GM21619 (cell line): ENCODE measurements around the gene USP30.
"Not testable (repeated sequence)": the region's sequence is repeated elsewhere in the genome, so short reads cannot be mapped to it uniquely, and the experiment has no call there.

ENCODE experiments used
- ATAC-seq: cut with Tn5 transposase; IDR thresholded peaks from one replicate; pipeline ENCODE4 v1.9.1; 2021; ENCODE audit not compliant: unreplicated experiment

Gene USP30

GRCh38 chr12:109049794-109050193 is 2.6 kb upstream of the USP30 start:
- not testable (repeated sequence) for ATAC-seq

- ATAC-seq, result no peak
Observed at GRCh38 chr12:109052097-109052413, 321 bp upstream of the USP30 start.

DNA sequence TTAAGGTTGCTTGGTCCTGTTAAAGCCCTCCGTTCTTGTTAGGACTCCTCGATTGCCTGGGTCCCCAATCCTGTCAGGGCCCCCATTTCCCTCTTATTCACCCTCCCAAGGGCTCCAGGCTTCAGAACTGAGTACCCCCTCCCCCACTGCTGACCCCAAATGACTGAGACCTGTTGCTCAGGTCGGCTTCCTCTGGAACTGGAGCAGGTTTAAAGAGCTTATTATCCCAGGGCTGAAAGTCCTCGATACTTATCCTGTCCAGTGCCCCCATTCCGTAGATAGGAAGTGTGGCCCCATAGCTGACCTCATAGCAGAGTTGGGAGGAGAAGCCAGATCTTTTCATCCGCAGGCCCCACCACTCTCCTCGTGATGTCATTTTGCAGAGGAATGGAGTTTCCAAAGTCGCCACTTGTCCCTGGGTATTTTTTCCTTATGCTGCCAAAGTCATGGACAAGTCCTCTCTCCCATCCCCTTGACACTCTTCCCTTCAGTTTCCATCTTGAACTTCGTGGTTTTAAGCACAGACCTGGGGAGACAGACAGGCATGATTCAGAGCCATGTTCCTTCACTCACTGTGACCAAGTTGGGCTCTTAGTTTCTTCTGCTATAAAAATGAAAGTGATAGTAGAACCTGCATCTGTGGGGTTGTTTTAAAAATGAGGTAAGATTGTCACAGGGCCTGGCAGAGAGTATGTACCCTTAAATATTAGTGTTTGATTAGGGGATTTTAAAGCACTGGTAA is 1.2 kb downstream of the USP30 start:
- ATAC-seq, result peak; percentile 56

GRCh38 chr12:109054124-109054513 is 1.7 kb downstream of the USP30 start:
- ATAC-seq, result peak; percentile 1

- ATAC-seq, result no peak
Observed at GRCh38 chr12:109054520-109054919, 2.1 kb downstream of the USP30 start.

DNA sequence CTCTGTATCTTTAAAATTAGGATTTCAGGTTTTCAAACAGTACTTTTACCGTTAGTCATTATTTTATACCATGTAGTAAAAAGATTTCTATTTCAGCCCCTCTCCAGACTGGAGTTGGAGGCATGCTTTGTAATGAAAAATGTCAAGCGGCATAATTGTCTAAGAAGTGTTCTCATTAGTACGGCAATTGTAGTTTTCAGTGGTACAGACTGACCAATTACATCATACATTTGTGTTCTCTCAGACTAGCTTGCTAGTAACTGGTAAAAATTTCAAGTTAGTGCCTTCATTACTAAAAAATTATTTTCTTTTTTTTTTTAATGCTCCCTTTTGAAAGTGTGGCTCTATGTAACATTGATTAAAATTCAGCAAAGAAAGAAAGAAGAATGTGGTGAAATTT is 4.5 kb downstream of the USP30 start:
- ATAC-seq, result no peak

DNA sequence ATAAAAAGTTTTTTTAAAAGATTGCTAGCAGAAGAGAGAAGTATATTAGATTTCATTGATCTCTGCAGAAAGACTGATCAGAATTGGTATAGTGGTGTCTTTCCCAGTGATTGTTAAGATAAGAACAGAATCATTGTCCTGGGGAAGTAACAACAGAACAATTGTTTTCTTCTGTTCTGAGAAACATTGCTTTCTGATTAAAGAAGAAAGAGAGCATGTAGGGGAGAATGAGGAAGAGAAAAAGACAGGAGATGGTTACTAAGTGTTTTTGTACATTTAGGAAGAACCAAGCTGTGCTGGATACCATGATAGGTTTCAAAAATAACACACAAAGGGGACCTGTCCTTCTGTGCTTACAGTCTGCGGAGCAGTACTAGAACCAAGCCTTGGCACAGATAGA is 5.0 kb downstream of the USP30 start:
- no peak for ATAC-seq

DNA sequence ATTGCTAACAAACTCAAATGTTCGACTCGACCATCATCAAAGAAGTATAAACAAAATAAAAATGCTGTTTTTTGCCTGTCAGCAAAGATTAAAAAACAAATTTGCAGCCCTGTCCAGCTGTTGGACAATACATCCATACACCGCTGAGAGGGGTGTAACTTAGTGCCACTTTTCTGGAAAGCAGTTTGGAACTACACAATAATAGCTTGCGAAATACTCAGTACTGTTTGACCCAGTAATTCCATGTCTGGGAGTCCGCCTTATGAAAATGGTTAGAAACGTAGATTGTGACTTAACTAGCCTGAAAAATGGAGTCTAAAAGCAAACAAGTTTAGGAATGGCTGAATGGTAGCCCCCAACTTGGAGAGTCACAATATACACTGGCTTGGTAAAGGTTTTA is 6.4 kb downstream of the USP30 start:
- no peak for ATAC-seq

DNA sequence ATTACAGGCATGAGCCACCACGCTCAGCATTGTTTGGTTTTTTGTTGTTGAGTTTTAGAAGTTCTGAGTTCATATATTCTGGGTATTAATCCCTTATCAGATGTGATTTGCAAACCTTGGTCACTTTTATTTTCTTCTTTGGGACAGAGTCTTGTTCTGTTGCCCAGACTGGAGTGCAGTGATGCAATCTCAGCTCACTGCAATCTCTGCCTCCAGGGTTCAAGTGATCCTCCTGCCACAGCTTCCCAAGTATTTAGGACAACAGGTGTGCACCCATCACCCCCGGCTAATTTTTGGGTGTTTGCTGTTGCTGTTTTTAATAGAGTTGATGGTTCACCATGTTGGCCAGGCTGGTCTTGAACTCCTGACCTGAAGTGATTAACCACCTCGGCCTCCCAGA is 11.8 kb downstream of the USP30 start:
- ATAC-seq, result no peak

DNA sequence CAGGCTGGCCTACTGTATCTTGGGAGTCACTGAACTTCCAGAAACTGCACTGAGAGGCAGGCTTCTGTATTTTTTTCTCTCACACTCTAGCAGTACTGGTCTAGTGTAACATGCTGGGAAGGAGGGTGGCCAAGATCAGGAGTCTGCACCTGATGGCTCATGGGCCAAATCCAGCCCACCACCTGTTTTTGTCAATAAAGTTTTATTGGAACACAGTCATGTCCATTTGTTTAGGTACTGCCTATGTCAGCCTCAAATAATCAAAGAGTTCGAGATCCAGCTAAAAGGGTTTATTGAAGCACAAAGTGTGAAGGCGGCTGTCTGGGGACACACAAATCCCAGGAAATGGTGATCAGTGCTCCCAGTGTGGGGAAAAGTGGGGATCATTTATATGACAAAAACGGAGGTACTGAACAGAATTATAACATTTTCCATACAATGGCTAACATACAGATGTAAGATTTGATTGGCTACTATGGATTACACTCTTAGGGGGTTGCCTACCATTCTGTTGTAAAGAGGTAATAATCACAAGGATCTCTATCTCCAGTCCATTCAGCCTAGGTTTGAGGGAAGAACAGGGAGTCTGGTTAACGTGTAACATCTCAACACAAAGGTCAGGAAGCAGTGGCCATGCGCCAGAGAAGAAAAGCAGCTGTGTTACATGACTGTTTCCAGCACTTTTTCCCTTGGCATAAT is 12.9 kb downstream of the USP30 start:
- no peak for ATAC-seq

DNA sequence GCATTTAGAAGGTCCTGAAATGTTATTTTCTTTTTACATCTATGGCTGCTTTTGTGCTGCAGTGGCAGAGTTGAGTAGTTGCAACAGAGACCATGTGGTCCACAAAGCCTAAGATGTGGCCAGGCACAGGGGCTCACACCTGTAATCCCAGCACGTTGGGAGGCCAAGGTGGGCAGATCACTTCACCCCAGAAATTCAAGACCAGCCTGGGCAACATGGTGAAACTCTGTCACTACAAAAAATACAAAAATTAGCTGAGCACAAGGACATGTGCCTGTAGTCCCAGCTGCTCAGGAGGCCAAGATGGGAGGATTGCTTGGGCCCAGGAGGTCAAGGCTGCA is 13.4 kb downstream of the USP30 start:
- no peak for ATAC-seq

- ATAC-seq, result no peak
Observed at GRCh38 chr12:109069307-109070271, 17.2 kb downstream of the USP30 start.

- no peak for ATAC-seq
Observed at GRCh38 chr12:109074866-109075265, 22.5 kb downstream of the USP30 start.

DNA sequence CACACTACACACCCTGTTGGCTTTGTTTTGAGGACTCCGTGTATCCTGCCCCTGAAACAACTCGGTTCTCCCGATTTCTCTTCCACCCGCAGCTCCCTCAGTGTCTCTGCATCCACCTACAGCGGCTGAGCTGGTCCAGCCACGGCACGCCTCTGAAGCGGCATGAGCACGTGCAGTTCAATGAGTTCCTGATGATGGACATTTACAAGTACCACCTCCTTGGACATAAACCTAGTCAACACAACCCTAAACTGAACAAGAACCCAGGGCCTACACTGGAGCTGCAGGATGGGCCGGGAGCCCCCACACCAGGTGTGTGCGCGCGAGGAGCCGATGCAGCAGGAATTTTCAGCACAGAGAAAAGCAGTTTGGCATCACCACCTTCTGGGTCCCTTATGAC is 30.4 kb downstream of the USP30 start:
- ATAC-seq, result no peak

- ATAC-seq, result no peak
Observed at GRCh38 chr12:109084425-109084824, 32.0 kb downstream of the USP30 start.

GRCh38 chr12:109085590-109085989 is 33.2 kb downstream of the USP30 start:
- ATAC-seq, result no peak

DNA sequence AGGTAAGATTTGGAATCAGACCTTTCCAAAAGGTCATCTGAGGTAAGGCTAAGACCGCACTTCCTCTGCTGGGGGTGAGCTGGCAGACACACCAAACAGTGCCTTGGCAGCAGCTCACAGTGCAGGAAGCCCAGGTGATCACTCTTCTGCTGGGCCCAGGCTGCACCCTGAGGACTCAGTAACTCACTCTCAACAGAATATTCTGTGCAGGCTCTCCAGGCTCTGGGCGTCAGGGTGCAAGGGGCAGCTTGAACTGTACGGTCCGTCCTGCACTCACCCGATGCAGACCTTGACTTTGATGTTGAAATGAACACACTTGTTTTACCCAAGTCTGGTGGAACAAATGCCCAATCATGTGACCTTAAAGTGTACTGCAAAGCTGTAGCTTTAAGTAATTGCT is 34.9 kb downstream of the USP30 start:
- no peak for ATAC-seq

DNA sequence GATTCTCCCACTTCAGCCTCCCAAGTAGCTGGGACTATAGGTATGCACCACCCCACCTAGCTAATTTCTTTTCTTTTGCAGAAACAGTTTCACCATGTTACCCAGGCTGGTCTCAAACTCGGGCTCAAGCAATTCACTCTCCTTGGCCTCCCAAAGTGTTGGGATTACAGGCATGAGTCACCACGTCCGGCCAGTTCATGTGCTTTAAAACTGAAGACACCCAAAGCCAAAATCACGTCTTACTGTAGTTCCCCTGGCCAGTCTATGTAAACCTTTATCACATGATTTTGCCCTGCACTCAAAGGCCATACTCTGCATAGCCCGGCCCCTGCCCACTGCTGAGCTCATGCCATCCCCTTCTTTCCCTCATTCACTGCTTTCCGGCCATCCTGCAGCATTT is 36.4 kb downstream of the USP30 start:
- no peak for ATAC-seq

- ATAC-seq, result no peak
Observed at GRCh38 chr12:109089683-109090082, 37.3 kb downstream of the USP30 start.

GRCh38 chr12:109092497-109093021 is 40.2 kb downstream of the USP30 start:
- no peak for ATAC-seq

- peak; percentile 54 for ATAC-seq
Observed at GRCh38 chr12:109093022-109093918, 40.9 kb downstream of the USP30 start, which contains the start of gene ALKBH2. ALKBH2 (minus strand) TSS chr12:109093472; CDS start chr12:109092786, 686 bp downstream.
